K562 (cell line): ENCODE measurements around the gene MMP1. TPM values are rescaled to one million over a fixed set of nuclear protein-coding genes. Genes with fewer than 3 reads are reported as not detected.

Experiments
- ATAC-seq: fragments of 200-7000 bp; cut with Tn5 transposase; 3 replicates; pipeline ENCODE4 v1.9.1; 2020; ENCODE audit warnings: moderate library complexity
- BruUV-seq: library from RNA; stranded (reverse); fragments of 400-500 nt; replicated peaks from 2 replicates; lab custom pipeline; 2021; lab: Mats Ljungman, UMichigan
- CTCF ChIA-PET: fragments of 300-600 bp; formaldehyde crosslinking; extraction: SDS; loops from one replicate; lab custom pipeline; 2021; ENCODE audit warnings: low intra/inter-chr PET ratio; lab: Yijun Ruan, JAX
- POLR2A ChIA-PET: fragments of 300-600, 350-650 bp; sonication (Branson Sonifier 250); formaldehyde crosslinking; extraction: SDS; loops from one replicate; lab custom pipeline; 2021; ENCODE audit warnings: antibody characterized with exemption, inconsistent platforms; lab: Yijun Ruan, JAX
- DNase-seq, 4 experiments: peaks; one replicate each; pipeline versions ENCODE4 v3.0.0 to v3.0.0-alpha.2; 2011 to 2018; ENCODE audit warnings: low spot score in 3 of 4, mixed read lengths in 3 of 4; ENCODE audit errors: extremely low read depth in 1 of 4
- FAIRE-seq: peaks from 2 replicates; lab custom pipeline; 2011; peaks lifted over from hg19 to GRCh38; lab: Jason Lieb, UNC
- H2AFZ ChIP-seq: 2 replicates; pipeline ENCODE4 v1.6.0; 2011; ENCODE audit warnings: low read depth, low read length, control low read depth, inconsistent platforms
- H3K27ac ChIP-seq: fragments of 200-600 bp; 3 replicates; pipeline ENCODE4 v1.8.0; 2011; ENCODE audit warnings: low read depth, mild to moderate bottlenecking, control low read depth, inconsistent platforms, low read length, moderate library complexity, mixed read lengths; ENCODE audit errors: extremely low read depth
- H3K27me3 ChIP-seq, 2 experiments: fragments of 300-600 bp in 1 of 2; 2 replicates in 1 of 2; 3 replicates in 1 of 2; pipeline versions ENCODE4 v1.6.0 to v1.8.0; 2011; ENCODE audit warnings: inconsistent platforms in 2 of 2, low read length in 2 of 2, mild to moderate bottlenecking in 1 of 2, mixed read lengths in 1 of 2, moderate library complexity in 1 of 2; ENCODE audit not compliant: control insufficient read depth in 2 of 2, insufficient read depth in 2 of 2
- H3K36me3 ChIP-seq: fragments of 300-600 bp; 3 replicates; pipeline ENCODE4 v1.8.0; 2011; ENCODE audit warnings: mild to moderate bottlenecking, low read length, inconsistent platforms; ENCODE audit not compliant: control insufficient read depth, insufficient read depth
- H3K4me1 ChIP-seq, 2 experiments: fragments of 200-600 bp in 1 of 2; replicated peaks in 1 of 2; 2 replicates in 1 of 2; 3 replicates in 1 of 2; pipeline versions ENCODE4 v1.5.1 to v1.8.0; 2011; ENCODE audit warnings: inconsistent platforms in 2 of 2, low read length in 2 of 2, mild to moderate bottlenecking in 1 of 2, mixed read lengths in 1 of 2, moderate library complexity in 1 of 2; ENCODE audit not compliant: control insufficient read depth in 2 of 2, insufficient read depth in 2 of 2
- H3K4me2 ChIP-seq: 2 replicates; pipeline ENCODE4 v1.6.1; 2011; ENCODE audit warnings: low read length, control low read depth, inconsistent platforms, mixed read lengths; ENCODE audit not compliant: insufficient read depth
- H3K4me3 ChIP-seq: fragments of 200-600 bp; sonication (generic), shearing (Covaris generic); 2 replicates; pipeline ENCODE4 v1.5.1; 2016; ENCODE audit warnings: control low read depth, inconsistent platforms
- H3K79me2 ChIP-seq: fragments of 200-600 bp; 3 replicates; pipeline ENCODE4 v1.8.0; 2011; ENCODE audit warnings: low read length, inconsistent platforms; ENCODE audit not compliant: control insufficient read depth, insufficient read depth
- H3K9ac ChIP-seq, 2 experiments: 2 replicates each; pipeline versions ENCODE4 v1.6.0 to v1.6.1; 2011; ENCODE audit warnings: low read depth in 2 of 2, low read length in 2 of 2, control low read depth in 1 of 2, inconsistent platforms in 1 of 2, mild to moderate bottlenecking in 1 of 2, mixed read lengths in 1 of 2; ENCODE audit not compliant: insufficient read depth in 1 of 2
- H3K9me1 ChIP-seq: one replicate; pipeline ENCODE4 v1.6.0; 2011; ENCODE audit warnings: inconsistent platforms, mild to moderate bottlenecking, low read length, moderate library complexity; ENCODE audit not compliant: control insufficient read depth, insufficient read depth
- H3K9me3 ChIP-seq: replicated peaks from 2 replicates; pipeline ENCODE4 v1.5.1; 2011; ENCODE audit warnings: low read depth, low read length, inconsistent platforms; ENCODE audit not compliant: control insufficient read depth, insufficient read depth
- H4K20me1 ChIP-seq: replicated peaks from 2 replicates; pipeline ENCODE4 v1.6.1; 2011; ENCODE audit warnings: low read length, inconsistent platforms, mixed read lengths; ENCODE audit not compliant: control insufficient read depth, insufficient read depth
- ASH1L ChIP-seq: fragments of 450-650 bp; IDR thresholded peaks from 2 replicates; pipeline ENCODE4 v1.6.1; 2018; ENCODE audit warnings: borderline replicate concordance, mild to moderate bottlenecking, low read depth; ENCODE audit not compliant: partially characterized antibody
- CTCF ChIP-seq, 3 experiments: IDR thresholded peaks in 2 of 3; conservative IDR thresholded peaks in 1 of 3; 2 replicates each; pipeline ENCODE4 v1.5.1; 2011 to 2012; ENCODE audit warnings: low read length in 3 of 3, mild to moderate bottlenecking in 3 of 3, control low read depth in 2 of 3, improper control_type of control experiment in 1 of 3, inconsistent platforms in 1 of 3, low read depth in 1 of 3, mixed read lengths in 1 of 3, moderate library complexity in 1 of 3; ENCODE audit not compliant: insufficient read depth in 2 of 3
- RAD21 ChIP-seq, 2 experiments: fragments of 250-450 bp in 1 of 2; fragments of 450-650 bp in 1 of 2; sonication (Bioruptor Pico) in 1 of 2; formaldehyde crosslinking in 1 of 2; IDR thresholded peaks in 1 of 2; conservative IDR thresholded peaks in 1 of 2; 2 replicates each; pipeline versions ENCODE4 v1.4.0 to v1.8.0; 2020 to 2022; ENCODE audit warnings: mild to moderate bottlenecking in 2 of 2, moderate library complexity in 1 of 2
- ZKSCAN8 ChIP-seq: fragments of 200-800 bp; sonication (Bioruptor generic); IDR thresholded peaks from 2 replicates; pipeline ENCODE4 v1.6.1; 2016; ENCODE audit warnings: missing genetic modification characterization, missing compliant biosample characterization
- WGBS: fragments of 100-300 bp; shearing (Covaris generic); methylation state at CpG from one replicate; pipeline ENCODE4 v1.1.6; 2016; ENCODE audit warnings: low coverage, mixed read lengths; ENCODE audit not compliant: insufficient coverage; ENCODE audit errors: missing lambda C conversion rate; 5-methylcytosine and 5-hydroxymethylcytosine counted together
- in situ Hi-C: fragments of 300-500 bp; cut with MboI; formaldehyde crosslinking; loops from 4 replicates; pipeline ENCODE4 v1.15.0; 2018; ENCODE audit warnings: inconsistent platforms, mixed read lengths
- intact Hi-C: fragments of 100-400 bp; cut with micrococcal nuclease; formaldehyde crosslinking; loops from 2 replicates; pipeline ENCODE4 v1.14.2; 2022
- polyA plus RNA-seq, 8 experiments: library from polyadenylated mRNA; depleted of rRNA in 4 of 8; stranded (reverse) in 5 of 8; unstranded in 3 of 8; fragments of >200 nt; fragmentation: Nextera tagmentation in 2 of 8; fragmentation: Illumina TruSeq in 1 of 8; extraction: Ambion mirVana in 2 of 8; extraction: Trizol in 1 of 8; gene quantifications; 2 replicates each; pipeline versions ENCODE4 v1.2.1 to v1.2.3, GENCODE V29; 2011 to 2014; ENCODE audit warnings: inconsistent platforms in 1 of 8, missing spikeins in 1 of 8
- total RNA-seq, 7 experiments: library from RNA; depleted of rRNA in 6 of 7; stranded (reverse); fragments of >200 nt in 6 of 7; fragmentation: Illumina TruSeq in 2 of 7; extraction: Trizol in 2 of 7; gene quantifications; 2 replicates each; pipeline versions ENCODE4 v1.2.1 to v1.2.3, GENCODE V29; 2011 to 2021; ENCODE audit warnings: low replicate concordance in 1 of 7

The MMP1 gene
- total and polyA plus RNA-seq, 9 of the 15 experiments (the other 6 are each of a cell fraction or from before 2014, with no cell fraction given) = 0.06 to 0.33 (median 0.15) TPM; not detected in 2

DNA sequence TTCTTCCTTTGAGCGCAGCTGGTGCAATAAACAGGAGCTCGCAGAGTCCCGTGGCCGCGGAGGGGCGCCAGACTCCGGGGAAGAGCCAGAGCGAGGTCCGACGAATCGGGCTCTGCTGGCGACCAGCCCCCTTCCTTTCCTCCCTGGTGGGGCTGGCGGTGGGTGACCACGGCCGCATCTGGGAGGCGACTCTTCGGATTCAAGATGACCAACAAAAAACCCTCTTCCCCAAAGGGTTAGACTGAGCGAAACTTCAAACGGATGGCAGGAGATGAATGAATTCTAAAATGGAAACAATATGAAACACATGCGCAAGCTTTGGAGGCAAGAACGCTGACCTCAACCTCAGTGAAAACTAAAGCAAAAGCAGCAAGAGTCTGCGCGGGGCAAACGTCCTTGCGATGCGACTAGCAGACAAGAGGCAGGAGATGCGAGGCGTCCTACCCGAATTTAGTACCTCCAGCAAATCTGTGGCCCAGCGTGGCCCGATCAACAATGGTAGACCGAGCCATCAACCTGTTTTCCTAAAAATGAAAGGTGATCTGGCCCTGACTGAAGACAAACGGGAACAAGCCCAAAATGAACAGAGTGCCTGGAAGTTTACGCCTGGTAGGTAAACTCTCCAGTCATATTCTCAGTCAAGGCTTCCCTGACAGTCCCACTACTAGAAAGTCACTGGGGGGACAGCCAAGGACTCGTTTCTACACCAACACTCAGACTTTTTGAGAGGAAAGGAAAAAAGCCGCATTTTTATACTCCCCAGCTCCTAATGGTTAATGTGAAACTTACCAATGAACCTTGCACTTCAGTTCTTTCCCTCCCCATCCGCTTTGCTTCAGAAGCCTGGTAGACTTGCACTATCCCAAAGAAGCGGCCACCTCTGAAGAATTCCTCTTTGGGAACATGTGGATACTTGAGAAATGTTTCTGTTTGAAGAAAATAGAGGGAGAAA, 33.8 kb upstream of the MMP1 start:
- Histone ChIP-seq H3K9ac (no peak overlapping the region), H3K9me3 (no peaks in the 10 kb centered on the region), H2AFZ (0 out of 2 replicates have a peak overlapping the region, but pooled peaks have one; percentile 16), H3K79me2 (no peaks in the 10 kb centered on the region), H3K9me1 (no peaks in the 10 kb centered on the region), H3K4me1 (no peaks in the 10 kb centered on the region), H3K27ac (no peak overlapping the region), H3K4me3 (no peak overlapping the region), H4K20me1 (no peaks in the 10 kb centered on the region), H3K36me3 (no peaks in the 10 kb centered on the region), H3K27me3 (no peaks in the 10 kb centered on the region), H3K4me2 (no peak overlapping the region)
- peak; percentile 20 to 44 (median 35); a peak in 1 of 6 replicates for TF ChIP-seq CTCF (IDR thresholded peaks at IDR 0.05 in 2 of 3, conservative IDR thresholded peaks at IDR 0.05 in 1 of 3; ENCODE audit: insufficient read depth in 2 of 3, low read depth in 1 of 3, low read length in 3 of 3)
- peak; percentile 16 to 38; a peak in 2 of 4 replicates for TF ChIP-seq RAD21 (CRISPR knock-in tag; conservative IDR thresholded peaks at IDR 0.05 in 1 of 2, IDR thresholded peaks at IDR 0.05 in 1 of 2)
- TF ChIP-seq ASH1L = no peak
- TF ChIP-seq ZKSCAN8 (CRISPR knock-in tag) = no peak
- DNase-seq (peak in 2 of 4 experiments; percentile 12 to 21), ATAC-seq (peak; percentile 77), FAIRE-seq (no peak)
- ChIA-PET POLR2A (no interaction called here), CTCF (no interaction called here)
- no TSS peak for BruUV-seq
- WGBS = 4% methylated on average over 30 of the region's 38 CpGs
- intact Hi-C loops = loop anchor here (10.0 kb wide), 1 partner anchor 203 kb away; no protein-coding TSS in a partner anchor
- in situ Hi-C loops = no loop called here
